H1 (cell line): ENCODE results near the gene TUBGCP3.

Source experiments
- CTCF ChIP-seq, 3 experiments: IDR thresholded peaks; 1 replicate in 2 of 3; 2 replicates in 1 of 3; pipeline versions ENCODE4 v1.5.1 to v1.6.1; 2011; ENCODE audit warnings: low read length in 3 of 3, mild to moderate bottlenecking in 3 of 3, inconsistent platforms in 2 of 3, low read depth in 1 of 3, moderate library complexity in 1 of 3; ENCODE audit not compliant: insufficient read depth in 1 of 3; ENCODE audit errors: control extremely low read depth in 1 of 3
- EZH2 ChIP-seq: fragments of 200-600 bp; sonication (generic); IDR thresholded peaks from 2 replicates; pipeline ENCODE4 v1.7.1; 2012; ENCODE audit warnings: low read depth, mild to moderate bottlenecking, moderate library complexity, low read length, inconsistent platforms; ENCODE audit not compliant: severe bottlenecking
- KDM1A ChIP-seq: fragments of 200-600, 300-600 bp; sonication (generic); IDR thresholded peaks from 2 replicates; pipeline ENCODE4 v1.7.1; 2016; ENCODE audit warnings: mild to moderate bottlenecking, low read length, borderline replicate concordance
- SRF ChIP-seq: IDR thresholded peaks from 2 replicates; pipeline ENCODE4 v1.6.1; 2011; ENCODE audit warnings: mild to moderate bottlenecking, low read depth, low read length, moderate library complexity
- TEAD4 ChIP-seq: IDR thresholded peaks from 2 replicates; pipeline ENCODE4 v1.6.1; 2012; ENCODE audit warnings: low read depth, low read length, inconsistent platforms, mixed read lengths
- TF ChIP-seq, protein P1 (sequence below): IDR thresholded peaks from 2 replicates; pipeline ENCODE4 v1.6.1; 2012; ENCODE audit warnings: inconsistent platforms

GRCh38 chr13:112615391-112615790 is 27.4 kb upstream of the TUBGCP3 start:
- TF ChIP-seq EZH2 (no peak), TEAD4 (no peak), CTCF (IDR thresholded peaks at IDR 0.05; ENCODE audit: control extremely low read depth in 1 of 3, insufficient read depth in 1 of 3, low read depth in 1 of 3, low read length in 3 of 3) (no peak), SRF (no peak), KDM1A (no peak)
- TF ChIP-seq, protein P1, sequence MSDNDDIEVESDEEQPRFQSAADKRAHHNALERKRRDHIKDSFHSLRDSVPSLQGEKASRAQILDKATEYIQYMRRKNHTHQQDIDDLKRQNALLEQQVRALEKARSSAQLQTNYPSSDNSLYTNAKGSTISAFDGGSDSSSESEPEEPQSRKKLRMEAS: no peak
